Stimulated activated CD4-positive, alpha-beta T cell treated with anti-CD3 and anti-CD28 coated beads, Interleukin-2, amount 100 ng/mL, for 48 hours (primary cell): Measurements from ENCODE around the gene CCDC83.
"Not testable (repeated sequence)": the region's sequence is repeated elsewhere in the genome, so short reads cannot be mapped to it uniquely, and the experiment has no call there.

Experiments
- DNase-seq, 2 donors: peaks; one replicate each; pipeline ENCODE4 v3.0.0-alpha.2; 2020

CCDC83 gene

DNA sequence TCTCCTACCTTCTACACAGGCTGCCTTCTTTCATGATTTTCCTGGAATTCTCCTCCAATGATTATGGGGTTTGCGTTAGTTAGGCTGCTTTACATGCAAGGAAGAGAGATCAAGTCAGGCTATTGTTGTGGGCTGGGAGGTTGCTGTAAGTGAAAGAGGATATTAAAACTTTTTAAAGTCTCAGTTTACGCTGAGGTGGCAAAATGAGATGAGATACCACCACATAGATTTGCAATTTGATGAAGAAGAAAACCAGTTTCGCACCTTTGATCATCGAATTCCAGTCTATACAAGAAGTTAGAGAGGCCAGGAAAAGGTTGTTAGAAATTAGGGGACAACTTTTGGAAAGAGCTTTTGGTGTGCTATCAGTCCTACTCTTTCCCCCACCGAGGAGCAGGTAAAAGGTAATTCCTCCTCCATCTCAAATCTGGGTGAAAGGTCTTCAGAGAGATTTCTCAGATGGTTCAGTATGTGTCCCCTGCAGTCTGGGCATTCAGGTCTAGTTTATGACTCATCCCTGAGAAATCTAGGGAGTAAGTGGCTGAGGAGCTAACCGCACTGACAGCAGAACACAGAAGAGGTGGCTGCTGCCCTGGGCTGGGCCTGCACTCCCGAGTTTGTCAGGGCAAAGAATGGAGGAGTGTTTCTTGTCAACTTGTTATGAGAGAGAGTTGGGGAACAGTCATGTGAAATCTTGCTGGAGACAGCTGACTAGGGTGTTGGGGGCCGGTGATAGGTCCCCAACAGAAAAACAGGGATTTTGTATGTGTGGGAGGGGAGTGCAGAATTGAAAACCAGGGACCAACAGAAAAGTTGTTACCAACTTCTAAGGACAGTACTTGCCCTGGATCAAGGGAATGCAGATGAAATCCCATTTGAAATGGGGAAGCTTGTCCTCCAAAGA, 34.7 kb downstream of the CCDC83 start:
- no peak for DNase-seq

GRCh38 chr11:85893395-85893794, 38.2 kb downstream of the CCDC83 start:
- DNase-seq: no peak

- no peak for DNase-seq
These were observed 41.7 kb downstream of the CCDC83 start for GRCh38 chr11:85896876-85897275.

GRCh38 chr11:85898456-85898855, 43.3 kb downstream of the CCDC83 start:
- DNase-seq: no peak

- DNase-seq: no peak
These were observed 47.2 kb downstream of the CCDC83 start for GRCh38 chr11:85902353-85902752.

DNA sequence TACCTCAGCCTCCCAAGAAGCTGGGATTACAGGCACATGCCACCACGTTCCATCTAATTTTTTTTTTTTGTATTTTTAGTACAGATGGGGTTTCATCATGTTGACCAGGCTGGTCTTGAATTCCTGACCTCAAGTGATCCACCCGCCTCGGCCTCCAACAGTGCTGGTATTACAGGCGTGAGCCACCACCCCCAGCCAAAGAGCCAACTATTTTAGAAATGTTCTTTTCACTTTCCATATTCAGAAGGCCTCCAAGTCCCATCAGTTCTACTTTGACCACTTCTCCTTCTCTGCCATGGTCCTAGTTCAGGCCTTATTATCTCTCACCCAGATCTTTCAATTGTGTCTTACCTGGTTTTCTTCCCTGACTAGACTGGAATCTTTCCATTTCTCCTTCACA, 48.2 kb downstream of the CCDC83 start:
- no peak for DNase-seq

GRCh38 chr11:85903811-85904210, 48.6 kb downstream of the CCDC83 start:
- no peak for DNase-seq

- DNase-seq: no peak
These were observed 57.2 kb downstream of the CCDC83 start for GRCh38 chr11:85912414-85912813.

DNA sequence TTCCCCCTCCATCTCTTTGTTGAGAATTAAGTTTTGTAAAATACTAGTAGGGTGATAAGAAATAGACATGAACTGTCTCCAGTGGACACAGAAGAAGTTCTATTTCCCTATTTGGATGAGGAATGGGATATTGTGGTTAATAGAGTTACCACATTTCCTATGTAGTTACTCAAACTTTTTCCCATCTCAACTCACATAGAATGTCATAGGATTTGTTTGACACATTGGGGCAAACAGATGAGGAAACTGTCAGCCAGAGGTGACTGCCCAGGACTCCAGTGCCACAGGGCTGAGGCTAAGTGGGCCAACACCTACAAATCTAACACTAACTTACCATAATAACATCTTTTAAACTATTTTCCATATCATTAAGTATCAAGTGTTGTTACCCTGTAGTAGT, 58.3 kb downstream of the CCDC83 start:
- DNase-seq: no peak

DNA sequence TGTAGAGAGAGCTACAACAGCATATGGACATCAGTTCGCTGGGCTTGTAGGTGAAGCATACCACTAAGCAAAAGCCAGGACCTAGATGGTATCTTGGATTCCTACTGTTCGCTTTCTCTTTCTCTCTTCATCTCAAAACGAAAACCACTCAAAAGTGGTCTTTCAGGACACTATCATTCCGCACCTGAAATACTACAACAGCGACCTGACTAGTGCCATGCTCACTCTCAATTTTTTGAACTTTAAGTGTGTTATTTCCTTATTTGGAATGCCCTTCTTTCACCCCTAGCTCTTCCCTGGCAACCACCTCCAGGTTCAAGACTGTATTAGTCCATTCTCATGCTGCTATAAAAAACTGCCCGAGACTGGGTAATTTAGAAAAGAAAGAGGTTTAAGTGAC, 59.2 kb downstream of the CCDC83 start:
- no peak for DNase-seq

GRCh38 chr11:85918910-85919794, 64.0 kb downstream of the CCDC83 start:
- no peak for DNase-seq

- no peak for DNase-seq
These were observed 67.2 kb downstream of the CCDC83 start for GRCh38 chr11:85922367-85922766.

GRCh38 chr11:85923455-85923854, 68.3 kb downstream of the CCDC83 start:
- DNase-seq: no peak

DNA sequence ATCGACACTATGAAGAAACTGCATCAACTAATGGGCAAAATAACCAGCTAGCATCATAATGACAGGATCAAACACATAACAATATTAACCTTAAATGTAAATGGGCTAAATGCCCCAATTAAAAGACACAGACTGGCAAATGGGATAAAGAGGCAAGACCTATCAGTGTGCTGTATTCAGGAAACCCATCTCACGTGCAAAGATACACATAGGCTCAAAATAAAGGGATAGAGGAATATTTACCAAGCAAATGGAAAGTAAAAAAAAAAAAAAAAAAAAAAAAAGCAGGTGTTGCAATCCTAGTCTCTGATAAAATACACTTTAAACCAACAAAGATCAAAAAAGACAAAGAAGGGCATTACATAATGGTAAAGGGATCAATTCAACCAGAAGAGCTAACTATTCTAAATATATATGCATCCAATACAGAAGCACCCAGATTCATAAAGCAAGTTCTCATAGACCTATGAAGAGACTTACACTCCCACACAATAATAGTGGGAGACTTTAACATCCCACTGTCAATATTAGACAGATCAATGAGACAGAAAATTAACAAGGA, 71.6 kb downstream of the CCDC83 start:
- not testable (repeated sequence) for DNase-seq

DNA sequence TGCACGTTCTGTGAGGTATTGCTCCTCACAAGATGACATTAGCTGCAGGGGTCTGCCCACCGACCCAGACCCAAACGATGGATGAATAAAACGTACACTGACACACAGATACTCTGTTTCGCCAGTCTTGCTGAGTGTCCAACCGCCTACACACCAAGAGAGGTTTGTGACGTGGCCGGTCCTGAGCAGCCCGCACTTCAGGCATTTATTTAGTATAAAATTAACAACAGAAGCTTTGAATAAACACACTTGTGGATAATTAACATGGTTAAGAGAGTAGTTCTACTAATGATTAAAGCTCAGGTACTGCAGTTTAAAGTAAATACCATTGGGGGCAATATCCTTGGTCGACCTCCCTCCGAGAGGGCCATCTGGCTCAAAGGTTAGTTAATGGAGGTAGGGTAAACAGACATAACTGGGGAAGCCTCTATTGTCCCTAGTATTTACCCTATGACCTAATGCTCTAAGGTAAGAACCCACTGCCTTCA, 75.7 kb downstream of the CCDC83 start:
- DNase-seq: no peak

GRCh38 chr11:85934596-85935169, 79.5 kb downstream of the CCDC83 start:
- DNase-seq: no peak

GRCh38 chr11:85935751-85936150, 80.6 kb downstream of the CCDC83 start:
- no peak for DNase-seq

- DNase-seq: no peak
These were observed 82.7 kb downstream of the CCDC83 start for GRCh38 chr11:85937835-85938234.

DNA sequence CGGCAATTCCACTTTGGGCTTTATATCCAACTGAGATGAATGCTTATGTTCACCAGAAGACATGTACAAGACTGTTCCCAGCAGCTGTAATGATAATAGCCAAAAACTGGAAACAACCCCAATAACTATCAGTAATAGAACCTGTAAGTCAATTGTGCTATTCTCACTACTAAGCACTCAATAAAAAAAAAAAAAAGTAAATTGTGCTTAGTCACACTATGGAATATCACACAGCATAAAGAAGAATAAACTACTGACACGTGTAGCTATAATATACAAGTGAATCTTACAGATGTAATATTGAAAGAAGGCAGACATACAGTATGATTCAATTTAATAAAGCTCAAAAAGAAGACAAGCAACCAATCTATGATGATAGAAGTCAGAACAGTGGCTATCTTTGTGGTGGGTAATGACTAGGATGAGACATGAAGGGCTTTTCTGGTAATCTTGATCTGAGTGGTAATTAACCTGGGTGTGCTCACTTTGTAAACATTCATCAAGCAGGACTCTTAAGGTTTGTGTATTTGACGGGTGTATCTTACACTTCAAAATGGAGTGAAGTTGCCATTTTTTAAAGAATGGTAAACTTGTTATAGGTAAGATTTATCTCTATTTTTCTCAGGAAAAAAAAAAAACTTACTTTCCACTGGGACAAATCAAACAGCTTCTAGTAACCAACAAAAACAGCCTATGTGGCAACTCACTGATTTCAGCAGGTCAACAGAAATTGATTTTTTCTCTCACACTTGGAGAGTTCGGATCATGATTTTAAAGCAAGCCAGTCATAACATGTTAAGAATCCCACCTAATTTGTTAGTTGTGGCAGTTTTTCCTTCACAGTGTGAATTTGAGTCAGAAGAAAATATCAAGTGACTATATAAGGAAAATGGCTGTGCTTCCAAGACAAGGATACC, 84.2 kb downstream of the CCDC83 start:
- no peak for DNase-seq

GRCh38 chr11:85941380-85941973, 86.3 kb downstream of the CCDC83 start:
- peak; percentile 31 to 32 for DNase-seq

DNA sequence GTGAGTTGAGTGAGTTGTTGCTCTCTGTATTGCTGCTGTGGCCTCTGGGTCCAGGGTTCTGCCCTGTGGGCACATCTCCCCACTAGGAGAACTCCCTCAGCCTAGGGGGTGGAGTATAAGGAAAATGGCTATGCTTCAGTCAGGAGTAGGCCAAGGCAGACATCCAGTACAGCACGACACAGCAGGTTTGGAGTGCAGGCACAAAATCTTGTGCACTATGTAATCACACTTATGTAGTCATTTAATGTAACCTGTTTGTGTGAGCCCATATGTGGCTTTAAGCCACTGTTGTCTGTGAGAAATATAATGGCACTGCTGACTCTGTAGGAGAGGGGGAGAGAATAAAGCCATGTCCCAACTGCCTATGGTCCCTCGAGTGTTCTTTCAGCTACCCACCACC, 90.1 kb downstream of the CCDC83 start:
- DNase-seq: no peak
